HG03095 (cell line): ENCODE measurements around the gene ARAF.
"Not testable (repeated sequence)": the region's sequence is repeated elsewhere in the genome, so short reads cannot be mapped to it uniquely, and the experiment has no call there.

Experiments used
- ATAC-seq: cut with Tn5 transposase; IDR thresholded peaks from one replicate; pipeline ENCODE4 v1.9.1; 2021; ENCODE audit warnings: moderate library complexity; ENCODE audit not compliant: unreplicated experiment

The ARAF gene

DNA sequence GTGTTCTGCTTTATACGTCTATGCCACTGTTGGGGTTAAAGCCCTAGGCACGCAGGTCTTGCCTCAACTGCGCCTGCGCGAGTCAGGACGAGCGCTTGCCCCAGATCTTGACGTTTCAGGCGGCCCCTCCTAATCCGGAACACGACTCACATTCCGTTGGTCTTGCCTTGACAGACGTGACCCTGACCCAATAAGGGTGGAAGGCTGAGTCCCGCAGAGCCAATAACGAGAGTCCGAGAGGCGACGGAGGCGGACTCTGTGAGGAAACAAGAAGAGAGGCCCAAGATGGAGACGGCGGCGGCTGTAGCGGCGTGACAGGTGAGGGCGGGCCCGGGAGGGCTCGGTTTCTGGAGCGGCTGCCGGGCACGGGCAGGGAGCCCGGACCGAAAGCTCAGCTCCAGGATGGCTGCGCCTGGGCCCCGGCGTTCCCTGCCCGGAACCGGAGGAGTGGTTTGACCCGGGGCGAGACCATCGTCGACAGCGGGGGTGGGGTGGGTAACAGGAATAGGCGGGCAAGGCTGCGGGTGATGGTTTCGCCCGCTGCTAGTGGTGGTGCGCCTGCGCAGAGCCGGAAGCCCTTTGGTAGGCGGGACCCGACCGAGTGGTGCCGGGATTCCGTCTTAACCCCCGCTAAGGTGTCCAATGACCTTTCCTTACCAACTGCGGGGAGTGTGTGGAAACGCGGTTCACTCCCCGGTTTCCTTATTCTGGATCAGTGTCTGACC lies at the start of gene ARAF:
ARAF (plus strand) TSS at position 272 of the 725 bp plus-strand sequence. CDS start 1,763 bp downstream, outside the sequence.
- ATAC-seq: peak; percentile 90

DNA sequence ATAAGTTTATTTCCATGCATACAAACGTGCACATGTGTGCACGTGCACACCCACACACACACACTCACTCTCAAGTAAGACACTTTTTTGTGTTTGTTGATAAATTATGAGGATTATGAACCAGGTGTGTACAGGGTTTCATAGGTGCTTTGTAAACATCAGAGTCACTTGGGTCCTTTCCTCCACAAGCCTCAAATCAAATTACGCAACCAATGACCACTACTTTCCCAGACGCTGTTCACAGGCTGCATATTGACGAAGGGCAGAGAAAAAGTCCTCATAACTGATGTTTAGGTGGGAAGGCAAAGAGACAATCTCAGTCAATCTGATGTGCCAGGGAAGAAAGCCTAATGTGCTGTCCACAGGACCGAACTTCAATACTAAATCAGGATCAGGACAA lies 48.6 kb upstream of the ARAF start:
- ATAC-seq: not testable (repeated sequence)

GRCh38 chrX:47513034-47513965 lies 47.7 kb upstream of the ARAF start:
- ATAC-seq: peak; percentile 66

- no peak for ATAC-seq
Measured at GRCh38 chrX:47514533-47515235, 46.3 kb upstream of the ARAF start.

DNA sequence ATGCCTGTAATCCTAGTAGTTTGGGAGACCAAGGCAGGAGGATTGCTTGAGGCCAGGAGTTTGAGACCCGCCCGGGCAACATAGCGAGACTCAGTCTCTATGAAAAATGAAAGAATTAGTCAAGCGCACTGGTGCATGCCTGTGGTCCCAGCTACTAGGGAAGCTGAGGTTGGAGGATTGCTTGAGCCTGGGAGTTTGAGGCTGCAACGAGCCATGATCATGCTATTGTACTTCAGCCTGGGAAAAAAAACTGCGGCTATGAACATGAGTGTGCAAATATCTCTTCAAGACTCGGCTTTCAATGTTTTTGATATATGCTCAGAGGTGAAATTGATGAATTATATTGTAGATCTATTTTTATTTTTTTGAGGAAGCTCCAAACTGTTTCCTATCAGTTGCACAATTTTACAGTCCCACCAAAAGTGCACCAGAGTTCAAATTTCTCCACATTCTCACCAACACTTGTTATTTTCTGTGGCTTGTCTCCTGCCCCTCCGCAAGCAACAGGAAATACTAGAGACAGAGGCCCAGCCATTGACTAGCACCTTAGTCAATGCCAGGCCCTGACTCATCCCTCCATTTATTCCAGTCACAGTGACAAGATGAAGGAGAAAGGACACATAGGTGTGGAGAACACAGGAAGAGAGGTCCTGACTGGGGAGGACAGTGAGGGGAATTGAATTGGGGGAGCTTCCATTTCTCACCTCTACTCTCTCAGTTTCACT lies 44.9 kb upstream of the ARAF start:
- ATAC-seq: no peak

- no peak for ATAC-seq
Measured at GRCh38 chrX:47518144-47518543, 42.9 kb upstream of the ARAF start.

DNA sequence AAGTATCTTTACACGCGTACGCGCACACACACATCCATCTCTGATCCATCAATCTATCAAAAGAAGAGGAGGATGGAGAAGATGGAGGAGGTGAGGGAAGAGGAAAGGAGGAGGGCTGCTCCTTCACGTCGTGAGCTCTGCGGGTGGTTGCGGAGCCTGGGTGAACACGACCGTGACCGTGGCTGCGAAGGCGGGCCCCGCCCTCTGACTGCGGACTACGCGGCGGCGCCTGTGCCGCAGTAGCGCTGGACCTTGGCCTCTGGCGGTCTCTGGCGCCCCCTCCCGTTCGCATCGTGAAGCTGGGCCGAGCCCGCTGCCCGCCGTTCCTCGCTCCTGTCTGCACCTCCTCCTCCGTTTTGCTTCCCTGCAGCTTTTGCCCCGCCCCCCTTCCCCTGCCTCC lies 37.7 kb upstream of the ARAF start:
- ATAC-seq: peak; percentile 90

- ATAC-seq: no peak
Measured at GRCh38 chrX:47523713-47524166, 37.3 kb upstream of the ARAF start.

GRCh38 chrX:47529548-47529947 lies 31.5 kb upstream of the ARAF start:
- ATAC-seq: no peak

DNA sequence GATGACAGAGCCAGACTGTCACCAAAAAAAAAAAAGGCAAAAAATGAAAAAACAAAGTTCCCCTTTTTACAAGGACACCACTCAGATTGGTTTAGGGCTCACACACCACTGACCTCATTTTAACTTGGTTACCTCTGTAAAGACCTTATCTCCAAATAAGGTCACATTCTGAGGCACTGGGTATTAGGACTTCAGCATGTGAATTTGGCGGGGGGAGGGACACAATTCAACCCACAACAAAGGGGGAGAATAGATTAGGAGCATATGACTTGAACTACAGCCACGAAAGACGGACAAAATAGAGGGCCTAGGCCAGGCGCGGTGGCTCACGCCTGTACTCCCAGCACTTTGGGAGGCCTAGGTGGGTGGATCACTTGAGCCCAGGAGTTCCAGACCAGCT lies 31.0 kb upstream of the ARAF start:
- no peak for ATAC-seq

DNA sequence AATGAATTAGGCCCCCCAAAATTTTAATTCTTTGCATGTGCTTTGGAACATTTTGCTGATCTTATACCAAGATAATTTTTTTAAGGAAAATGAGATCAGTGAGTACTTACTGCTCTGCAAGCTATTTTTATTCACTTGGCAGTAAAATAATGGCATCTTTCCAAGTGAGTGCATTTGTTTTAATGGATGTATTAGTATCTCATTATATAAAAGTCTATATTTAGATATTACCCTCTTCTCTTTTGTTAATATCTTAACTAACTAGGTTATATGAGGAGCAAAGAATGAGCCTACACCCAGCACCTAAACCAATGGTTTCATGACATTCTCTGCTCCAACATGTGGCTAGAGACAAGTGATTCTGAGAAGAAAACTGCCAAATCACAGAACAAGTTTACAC lies 21.1 kb upstream of the ARAF start:
- no peak for ATAC-seq

DNA sequence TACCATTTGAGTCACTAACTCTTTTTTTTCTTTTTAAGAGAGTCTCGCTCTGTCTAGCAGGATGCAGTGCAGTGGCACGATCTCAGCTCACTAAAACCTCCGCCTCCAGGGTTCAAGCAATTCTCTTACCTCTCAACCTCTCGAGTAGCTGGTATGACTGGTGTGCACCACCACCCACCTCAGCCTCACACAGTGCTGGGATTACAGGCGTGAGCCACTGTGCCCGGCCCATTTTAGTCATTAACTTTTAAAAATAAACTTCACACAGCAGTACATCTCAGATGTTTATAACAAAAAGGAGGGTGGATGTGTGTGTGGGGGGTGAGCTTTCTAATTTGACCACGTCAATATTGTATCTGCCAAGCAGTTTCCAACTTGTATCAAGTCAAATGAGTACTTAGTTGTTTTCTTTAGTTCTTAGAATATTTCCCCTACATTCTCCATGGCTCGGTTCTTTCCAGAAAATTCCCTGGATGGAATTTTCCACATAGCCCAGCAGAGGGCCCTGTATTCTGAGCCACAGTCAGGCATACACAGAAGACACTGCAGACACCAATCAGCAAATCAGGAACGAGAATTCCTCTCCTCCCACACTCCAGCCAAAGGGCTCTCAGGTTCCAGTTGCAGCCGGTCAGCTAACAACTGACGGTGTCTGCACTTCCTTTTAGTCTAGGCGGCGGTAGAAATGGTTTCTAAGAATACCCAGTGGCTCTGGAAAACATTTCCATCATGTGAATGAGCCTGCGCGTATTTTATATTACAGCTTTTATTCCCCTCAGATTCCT lies 20.1 kb upstream of the ARAF start:
- ATAC-seq: no peak

DNA sequence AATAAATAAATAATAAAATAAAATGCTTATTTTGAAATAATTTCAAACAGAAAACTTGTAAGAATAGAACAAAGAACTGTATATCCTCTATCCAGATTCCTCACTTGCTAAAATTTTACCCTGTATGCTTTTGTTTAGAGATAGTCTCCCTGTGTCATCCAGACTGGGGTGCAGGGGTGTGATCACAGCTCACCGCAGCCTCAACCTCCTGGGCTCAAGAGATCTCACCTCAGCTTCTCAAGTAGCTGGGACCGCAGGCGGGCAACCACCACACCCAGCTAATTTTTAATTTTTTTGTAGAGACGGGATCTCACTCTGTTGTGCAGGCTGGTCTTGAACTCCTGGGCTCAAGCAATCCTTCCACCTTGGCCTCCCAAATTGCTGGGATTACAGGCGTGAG lies 17.5 kb upstream of the ARAF start:
- ATAC-seq: no peak

DNA sequence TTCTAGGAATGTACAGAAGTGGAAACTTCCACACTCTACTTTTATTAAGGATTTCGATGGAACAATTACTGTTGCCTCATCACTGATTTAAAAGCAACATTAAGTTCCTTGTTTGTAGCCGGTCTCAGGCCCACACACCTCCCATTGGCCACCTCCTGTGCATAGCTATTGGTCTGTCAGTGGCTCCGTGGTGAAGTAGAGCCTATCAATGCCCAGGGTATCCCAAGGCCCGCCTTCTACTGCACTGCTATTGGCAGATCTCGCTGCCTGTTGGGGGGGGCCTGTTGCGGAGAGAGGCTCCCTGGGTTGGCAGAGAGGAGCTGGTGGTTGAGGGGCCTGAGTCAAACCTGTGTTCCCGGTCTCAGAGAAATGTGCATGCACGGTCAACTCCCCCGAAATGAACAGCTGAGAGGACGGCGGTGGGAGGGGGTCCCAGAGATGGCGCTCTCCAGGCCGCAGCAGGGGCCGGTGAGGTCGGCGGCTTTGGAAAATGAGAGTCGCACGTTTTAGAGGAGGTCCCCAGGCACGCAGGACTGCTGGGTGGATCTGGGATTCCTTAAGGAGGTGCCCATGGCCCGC lies 4.9 kb upstream of the ARAF start:
- ATAC-seq: peak; percentile 77

DNA sequence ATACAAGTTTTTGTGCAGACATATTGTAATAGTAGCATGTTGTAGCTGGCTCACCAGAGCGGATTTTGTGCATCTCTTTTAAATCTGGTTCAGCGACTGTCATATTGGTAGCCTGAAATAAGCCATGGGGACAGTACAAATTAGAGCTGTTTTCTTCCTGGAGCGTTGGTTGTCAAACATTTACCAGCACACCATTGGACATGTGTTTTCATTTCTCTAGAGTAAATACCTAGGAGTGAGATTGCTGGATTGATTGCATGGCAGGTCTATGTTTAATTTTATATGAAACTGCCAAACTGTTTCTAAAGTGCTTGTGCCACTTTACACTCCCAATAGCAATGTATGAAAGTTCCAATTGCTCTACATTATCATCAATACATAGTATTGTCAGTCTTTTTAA lies 2.6 kb upstream of the ARAF start:
- ATAC-seq: no peak

- no peak for ATAC-seq
Measured at GRCh38 chrX:47560179-47560933, 649 bp upstream of the ARAF start.

DNA sequence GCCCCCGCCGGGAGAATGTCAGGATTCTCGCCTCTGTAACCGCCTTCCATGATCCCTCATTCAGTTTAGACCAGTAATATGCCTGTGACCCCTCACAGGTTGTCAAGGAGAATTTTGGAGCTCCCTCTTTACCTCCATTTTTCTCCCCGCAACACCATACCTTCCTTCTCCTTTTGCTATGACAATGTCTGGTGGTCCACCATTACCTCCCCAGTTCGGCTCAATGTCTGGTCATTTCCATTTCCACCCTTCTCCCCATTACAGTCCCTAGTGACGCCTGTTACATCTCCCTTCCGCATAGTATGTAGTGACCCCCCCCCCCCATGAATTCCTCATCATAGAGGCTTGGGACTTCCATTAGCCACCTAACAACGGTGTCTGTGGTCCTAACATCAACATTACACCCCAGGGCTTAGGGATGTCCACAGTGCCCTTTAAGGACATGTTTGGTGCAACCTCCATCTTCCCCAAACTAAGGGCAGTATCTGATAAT lies 700 bp downstream of the ARAF start:
- ATAC-seq: no peak

DNA sequence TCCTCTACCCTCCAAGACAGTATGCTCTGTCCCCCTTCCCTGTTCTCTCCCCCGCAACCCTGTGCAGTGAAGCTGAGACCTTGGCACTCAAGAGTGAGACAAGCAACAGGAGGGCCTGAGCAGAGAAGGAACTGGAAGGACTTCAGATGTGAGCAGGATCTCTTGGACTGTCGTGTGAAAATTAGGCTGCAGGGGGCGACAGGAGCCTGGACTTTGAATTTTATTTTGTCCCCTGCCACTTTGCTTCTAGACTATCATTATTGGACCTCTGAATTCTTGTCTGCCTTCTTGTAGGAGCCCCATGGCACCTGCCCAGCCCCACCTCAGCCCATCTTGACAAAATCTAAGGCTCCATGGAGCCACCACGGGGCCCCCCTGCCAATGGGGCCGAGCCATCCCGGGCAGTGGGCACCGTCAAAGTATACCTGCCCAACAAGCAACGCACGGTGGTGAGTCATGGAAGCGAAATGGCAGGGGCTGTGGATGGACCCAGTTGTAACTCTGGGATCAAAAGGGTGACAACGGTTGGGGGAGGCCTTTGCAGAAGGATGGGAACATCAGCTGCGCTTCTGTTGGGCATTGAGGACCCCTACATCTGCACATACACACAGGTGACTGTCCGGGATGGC lies 1.7 kb downstream of the ARAF start:
- no peak for ATAC-seq
